ENCODE data around the gene SERPINA5. TPM values are rescaled to one million over a fixed set of nuclear protein-coding genes. Genes with fewer than 3 reads are reported as not detected.
A peak's percentile ranks its signal among the peaks of the same experiment; 100 is the strongest.

Gene SERPINA5
- polyA plus RNA-seq, 4 donors = 2.9 to 12.8 (median 9.4) TPM

DNA sequence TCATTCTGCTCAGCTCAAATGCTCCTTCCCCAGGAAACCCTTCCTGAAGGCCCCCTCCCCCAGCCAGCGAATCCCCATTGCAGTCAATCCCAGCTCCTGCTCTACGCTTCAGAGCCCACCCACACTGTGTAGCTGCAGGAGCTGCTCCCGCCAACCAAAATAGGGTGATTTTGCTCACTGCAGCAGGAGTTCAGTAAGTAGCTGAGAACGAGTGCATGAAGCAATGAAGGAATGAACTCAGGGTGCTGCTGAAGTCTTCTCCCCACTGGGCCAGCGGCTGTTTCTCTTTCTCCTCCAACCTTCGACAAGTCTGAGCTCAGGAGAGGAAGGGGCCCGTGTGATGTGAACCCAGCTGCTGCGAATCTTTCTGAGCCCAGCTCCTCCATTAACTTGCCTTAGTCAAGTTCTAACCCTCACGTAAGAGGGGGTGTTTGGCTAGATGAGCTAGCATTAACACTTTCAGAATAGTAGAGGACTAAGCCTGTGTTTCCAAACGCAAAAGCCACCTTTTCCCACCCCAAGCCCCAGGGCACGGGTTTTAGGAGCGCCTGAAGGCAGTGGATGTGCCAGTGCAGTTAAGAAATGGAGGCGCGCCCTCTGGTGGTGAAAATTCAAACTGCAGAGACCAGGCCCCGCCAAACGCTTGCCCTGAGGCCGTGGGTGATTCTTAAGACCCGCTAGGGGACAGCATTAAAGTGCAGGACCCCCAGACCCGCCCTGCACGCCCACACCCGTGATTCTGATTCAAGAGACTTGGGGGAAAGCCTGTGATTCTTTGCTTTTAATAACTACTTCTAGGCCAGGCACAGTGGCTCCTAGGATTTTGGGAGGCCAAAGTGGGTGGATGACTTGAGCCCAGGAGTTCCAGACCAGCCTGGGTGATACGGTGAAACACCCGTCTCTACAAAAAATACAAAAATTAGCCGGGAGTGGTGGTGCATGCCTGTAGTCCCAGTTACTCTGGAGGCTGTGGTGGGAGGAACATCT lies 31.9 kb upstream of the SERPINA5 start:
- peak in 2 of 4 donors; percentile 20 to 31 for DNase-seq (ENCODE audit: low read depth in 4 of 4, low spot score in 3 of 4)

GRCh38 chr14:94550041-94550440 lies 31.2 kb upstream of the SERPINA5 start:
- DNase-seq (ENCODE audit: low read depth in 4 of 4, low spot score in 3 of 4) = no peak

- DNase-seq (ENCODE audit: low read depth in 4 of 4, low spot score in 3 of 4) = no peak
These were observed 25.2 kb upstream of the SERPINA5 start for GRCh38 chr14:94555991-94556390.

GRCh38 chr14:94557327-94557726 lies 23.9 kb upstream of the SERPINA5 start:
- no peak for DNase-seq (ENCODE audit: low read depth in 4 of 4, low spot score in 3 of 4)

- no peak for DNase-seq (ENCODE audit: low read depth in 4 of 4, low spot score in 3 of 4)
These were observed 22.4 kb upstream of the SERPINA5 start for GRCh38 chr14:94558842-94559241.

GRCh38 chr14:94559638-94560290 lies 21.5 kb upstream of the SERPINA5 start:
- no peak for DNase-seq (ENCODE audit: low read depth in 4 of 4, low spot score in 3 of 4)

DNA sequence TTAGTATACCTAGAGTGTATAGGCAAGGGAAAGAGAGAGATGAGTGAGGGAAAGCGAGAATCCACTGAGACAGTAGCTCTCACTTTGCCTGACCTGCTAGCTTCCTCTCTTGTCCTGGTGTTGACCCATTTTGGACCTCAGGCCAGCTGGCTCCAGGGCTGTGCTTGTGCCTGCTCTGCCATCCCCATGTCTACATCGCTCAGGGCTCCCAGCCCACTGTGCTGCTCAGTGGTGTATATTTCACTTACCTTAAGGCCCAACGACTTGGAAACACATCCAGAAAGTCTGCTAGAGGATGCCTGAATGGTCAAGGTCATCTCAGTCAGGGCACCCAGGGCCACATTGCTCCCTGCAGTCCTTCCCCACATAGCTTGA lies 20.9 kb upstream of the SERPINA5 start:
- no peak for DNase-seq (ENCODE audit: low read depth in 4 of 4, low spot score in 3 of 4)

- DNase-seq (ENCODE audit: low read depth in 4 of 4, low spot score in 3 of 4) = no peak
These were observed 20.2 kb upstream of the SERPINA5 start, which contains the start of gene SERPINA4 for GRCh38 chr14:94560751-94561655. Gene SERPINA4, plus strand, starts transcription at chr14:94561442. Its CDS starts 2,041 bp downstream, at chr14:94563483.

GRCh38 chr14:94561656-94562010 lies 19.6 kb upstream of the SERPINA5 start:
- no peak for DNase-seq (ENCODE audit: low read depth in 4 of 4, low spot score in 3 of 4)

DNA sequence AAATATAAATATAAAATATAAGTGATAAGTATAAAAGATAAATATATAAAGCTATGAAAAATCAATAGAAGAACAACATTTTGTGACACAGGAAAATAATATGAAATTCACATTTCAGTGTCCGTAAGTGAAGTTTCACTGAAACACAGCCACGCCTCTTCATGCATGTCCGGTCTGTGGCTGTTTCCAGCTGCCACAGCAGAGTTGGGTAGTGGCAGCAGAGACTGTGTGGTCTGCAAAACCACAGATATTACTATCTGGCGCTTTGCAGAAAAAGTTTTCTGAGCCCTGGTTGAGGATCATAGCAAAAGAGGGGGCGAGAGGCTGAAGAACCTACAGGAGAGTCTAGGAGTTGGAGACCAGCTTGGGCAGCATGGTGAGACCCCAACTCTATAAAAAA lies 19.2 kb upstream of the SERPINA5 start:
- DNase-seq (ENCODE audit: low read depth in 4 of 4, low spot score in 3 of 4) = no peak

DNA sequence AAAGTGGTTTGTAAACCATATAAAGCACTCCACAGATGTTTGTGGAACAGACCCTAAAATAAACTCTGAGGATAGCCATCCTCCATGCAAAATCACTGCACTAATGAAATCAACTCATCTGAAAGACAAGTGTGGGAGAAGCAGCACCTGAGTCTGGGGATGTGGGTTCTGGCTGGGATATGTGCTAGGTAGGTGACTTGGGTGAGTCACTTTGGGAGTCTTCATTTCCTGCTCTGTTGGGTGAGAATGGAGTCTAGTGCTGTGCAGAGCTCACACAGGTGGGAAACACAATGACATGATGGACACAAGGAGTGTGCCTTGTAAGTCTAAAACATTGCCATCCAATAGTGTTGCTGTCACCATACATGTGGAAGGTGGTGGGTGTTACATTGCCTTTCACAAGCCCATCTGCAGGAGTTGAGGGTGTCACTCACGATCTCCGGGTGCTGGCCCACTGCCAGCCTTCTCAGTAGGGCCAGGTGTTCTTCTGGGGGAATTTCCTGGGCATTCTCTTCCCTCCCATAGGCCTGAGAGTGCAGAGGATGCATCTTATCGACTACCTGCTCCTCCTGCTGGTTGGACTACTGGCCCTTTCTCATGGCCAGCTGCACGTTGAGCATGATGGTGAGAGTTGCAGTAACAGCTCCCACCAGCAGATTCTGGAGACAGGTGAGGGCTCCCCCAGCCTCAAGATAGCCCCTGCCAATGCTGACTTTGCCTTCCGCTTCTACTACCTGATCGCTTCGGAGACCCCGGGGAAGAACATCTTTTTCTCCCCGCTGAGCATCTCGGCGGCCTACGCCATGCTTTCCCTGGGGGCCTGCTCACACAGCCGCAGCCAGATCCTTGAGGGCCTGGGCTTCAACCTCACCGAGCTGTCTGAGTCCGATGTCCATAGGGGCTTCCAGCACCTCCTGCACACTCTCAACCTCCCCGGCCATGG lies 18.0 kb upstream of the SERPINA5 start:
- no peak for DNase-seq (ENCODE audit: low read depth in 4 of 4, low spot score in 3 of 4)

DNA sequence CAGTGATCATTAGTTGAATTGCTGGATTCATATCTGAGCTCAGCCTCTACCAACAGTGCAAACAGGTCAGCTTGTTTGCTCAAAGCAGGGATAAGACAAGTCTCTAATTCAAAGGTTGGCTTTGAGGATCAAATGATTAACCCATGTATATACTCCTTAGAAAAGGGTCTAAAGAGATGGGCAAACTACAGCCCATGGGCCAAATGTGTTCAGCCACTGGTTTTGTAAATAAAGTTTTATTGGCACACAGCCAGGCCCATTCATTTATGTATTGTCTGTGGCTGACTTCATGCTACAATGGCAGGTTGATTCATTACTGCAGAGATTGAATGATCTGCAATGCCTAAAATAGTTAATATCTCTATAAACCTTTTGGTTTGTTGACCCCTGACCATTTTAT lies 16.8 kb upstream of the SERPINA5 start:
- no peak for DNase-seq (ENCODE audit: low read depth in 4 of 4, low spot score in 3 of 4)

DNA sequence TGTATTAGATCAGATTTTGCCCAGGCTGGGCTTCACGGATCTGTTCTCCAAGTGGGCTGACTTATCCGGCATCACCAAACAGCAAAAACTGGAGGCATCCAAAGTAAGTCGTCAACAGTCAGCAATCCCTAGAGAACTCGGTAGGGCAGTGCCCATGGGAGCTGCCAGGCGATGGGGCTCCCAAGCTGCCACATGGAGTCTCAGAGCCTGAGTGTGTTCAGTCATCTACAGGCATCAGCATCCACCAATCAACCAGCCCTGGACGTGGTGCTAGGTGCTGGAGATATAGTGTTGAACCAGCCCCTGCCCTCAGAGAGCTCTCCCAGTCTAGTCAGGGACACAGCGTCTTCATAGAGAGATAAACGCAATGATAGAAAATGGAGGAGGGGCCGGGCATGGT lies 13.0 kb upstream of the SERPINA5 start:
- DNase-seq (ENCODE audit: low read depth in 4 of 4, low spot score in 3 of 4) = no peak

- no peak for DNase-seq (ENCODE audit: low read depth in 4 of 4, low spot score in 3 of 4)
These were observed 11.7 kb upstream of the SERPINA5 start for GRCh38 chr14:94569381-94570001.

DNA sequence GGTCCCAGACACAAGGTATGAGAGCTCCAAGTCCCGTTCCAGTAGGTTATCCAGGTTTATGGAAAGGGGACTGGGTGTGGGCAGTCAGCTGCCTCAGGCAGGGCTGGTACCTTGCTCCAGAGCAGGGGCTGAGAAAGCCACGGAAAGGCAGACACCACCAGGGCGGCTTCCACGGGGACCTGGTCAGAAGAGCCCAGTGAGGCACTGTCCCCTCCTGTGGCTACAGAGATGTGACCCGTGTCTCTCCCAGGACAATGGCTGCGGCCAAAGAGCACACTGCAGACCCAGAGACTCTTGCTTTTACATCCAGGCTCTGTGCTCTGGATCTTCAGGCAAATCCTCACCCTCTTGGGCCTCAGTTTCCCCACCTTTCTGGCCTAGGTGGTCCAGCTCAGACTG lies 11.2 kb upstream of the SERPINA5 start:
- DNase-seq (ENCODE audit: low read depth in 4 of 4, low spot score in 3 of 4) = no peak

DNA sequence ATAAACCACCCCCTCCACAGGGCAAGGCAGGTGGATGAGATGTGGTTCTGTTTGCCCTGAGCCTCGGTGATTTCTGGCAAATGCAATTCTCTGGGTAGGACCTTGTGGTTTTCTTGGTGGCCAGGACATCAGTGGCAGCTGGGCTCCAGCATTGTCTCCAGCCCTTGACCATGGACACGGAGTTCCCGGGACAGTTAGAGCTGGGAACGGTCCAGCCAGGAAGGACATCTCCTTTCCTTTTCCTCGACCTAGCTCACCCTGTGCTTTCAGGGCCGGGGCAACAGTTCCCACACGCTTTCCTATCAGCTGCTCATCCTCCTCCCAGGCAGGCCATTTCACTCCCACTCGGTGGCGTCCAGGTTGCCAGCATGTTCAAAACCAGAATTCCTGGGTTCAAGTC lies 10.8 kb upstream of the SERPINA5 start:
- DNase-seq (ENCODE audit: low read depth in 4 of 4, low spot score in 3 of 4) = no peak

- no peak for DNase-seq (ENCODE audit: low read depth in 4 of 4, low spot score in 3 of 4)
These were observed 9.8 kb upstream of the SERPINA5 start for GRCh38 chr14:94571395-94571794.

- DNase-seq (ENCODE audit: low read depth in 4 of 4, low spot score in 3 of 4) = no peak
These were observed 9.3 kb upstream of the SERPINA5 start for GRCh38 chr14:94571950-94572349.

DNA sequence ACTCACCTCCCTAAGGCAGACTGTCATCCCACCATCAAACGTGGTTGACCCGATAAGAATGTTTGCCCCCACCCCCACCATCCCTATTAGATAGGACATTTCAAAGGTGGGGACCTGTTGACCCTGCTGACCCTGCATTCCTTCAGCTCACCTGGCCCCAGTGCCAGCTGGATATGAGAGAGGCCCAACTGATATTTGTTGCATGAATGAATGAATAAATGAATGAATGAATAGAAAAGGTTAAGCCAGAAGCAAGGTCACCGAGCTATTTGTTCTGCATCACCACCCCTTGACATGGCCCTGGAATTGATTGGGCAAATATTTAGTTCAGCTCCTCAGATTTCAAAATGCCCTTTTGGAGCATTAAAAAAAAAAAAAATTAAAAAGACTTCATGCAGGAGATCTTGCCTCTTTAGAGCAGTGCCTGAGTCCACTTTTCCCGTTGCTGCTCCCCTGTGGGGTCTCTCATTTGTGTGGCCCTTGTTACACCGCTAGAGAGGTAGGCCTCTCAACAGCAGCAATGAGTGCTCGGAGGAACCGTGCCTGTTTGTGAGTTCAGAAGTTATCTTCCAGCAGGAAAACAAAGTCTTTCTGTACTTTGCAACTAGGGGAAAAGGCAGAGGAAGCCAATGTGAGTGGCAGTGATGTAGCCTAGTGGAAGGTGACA lies 8.5 kb upstream of the SERPINA5 start:
- DNase-seq (ENCODE audit: low read depth in 4 of 4, low spot score in 3 of 4) = no peak
